Measurements from ENCODE around the gene PRKCB. TPM values are rescaled to one million over a fixed set of nuclear protein-coding genes. Genes with fewer than 3 reads are reported as not detected.
"Not testable (repeated sequence)": the region's sequence is repeated elsewhere in the genome, so short reads cannot be mapped to it uniquely, and the experiment has no call there.

PRKCB gene
- total RNA-seq, 1 donor from 2014 or later, result 1.7 TPM

- intact Hi-C loops (cut with DNase I), result no loop called here
- DNase-seq, result no peak
- no peak for ATAC-seq (ENCODE audit: poor library complexity)
Measured at GRCh38 chr16:24198807-24199533, 363.2 kb downstream of the PRKCB start.

DNA sequence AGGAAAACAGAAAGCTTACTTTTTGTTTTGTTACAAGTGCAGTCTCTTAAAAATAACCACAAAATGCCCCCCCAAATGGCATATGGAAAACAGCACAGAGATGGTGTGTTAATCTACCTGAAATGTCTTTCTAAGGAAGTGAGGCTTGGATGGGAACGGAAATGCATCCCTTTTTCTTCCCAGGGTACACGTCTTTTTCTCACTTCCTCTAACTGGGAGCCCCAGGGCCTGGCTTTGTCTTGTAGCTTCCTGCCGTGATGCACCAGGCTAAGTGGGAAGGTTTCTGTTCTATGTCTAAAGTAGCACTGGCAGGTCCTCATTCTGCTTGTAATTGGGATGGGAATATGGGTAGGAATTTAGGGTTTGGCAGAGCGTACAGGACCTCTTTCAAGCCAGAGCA, 367.9 kb downstream of the PRKCB start:
- ATAC-seq (ENCODE audit: poor library complexity) (no peak), DNase-seq (no peak)
- intact Hi-C loops (cut with DNase I), result no loop called here

DNA sequence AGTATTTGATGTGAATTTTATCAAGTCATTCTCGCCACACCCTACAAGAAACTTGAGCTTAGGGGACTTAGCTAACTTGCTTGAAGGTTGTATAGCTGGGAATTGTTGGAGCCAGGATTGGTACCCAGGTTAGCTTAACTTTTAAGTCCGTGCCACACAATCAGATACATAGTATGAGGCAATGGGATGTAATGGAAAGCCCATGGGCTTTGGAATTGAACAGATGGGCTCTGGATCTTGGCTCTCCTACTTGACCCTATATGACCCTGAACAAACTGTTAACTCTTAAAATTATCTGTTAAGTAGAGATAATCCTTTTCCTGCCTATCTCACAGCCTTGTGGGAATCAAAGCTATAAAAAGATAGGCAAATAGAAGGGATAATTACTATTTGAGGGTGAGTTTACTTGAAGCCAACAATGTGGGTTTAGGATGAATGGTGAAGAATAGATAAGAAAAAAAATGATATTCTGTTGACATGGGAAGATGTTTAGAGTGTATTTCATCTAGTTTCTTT, 368.4 kb downstream of the PRKCB start:
- intact Hi-C loops (cut with DNase I), result no loop called here
- DNase-seq (no peak), ATAC-seq (ENCODE audit: poor library complexity) (no peak)

DNA sequence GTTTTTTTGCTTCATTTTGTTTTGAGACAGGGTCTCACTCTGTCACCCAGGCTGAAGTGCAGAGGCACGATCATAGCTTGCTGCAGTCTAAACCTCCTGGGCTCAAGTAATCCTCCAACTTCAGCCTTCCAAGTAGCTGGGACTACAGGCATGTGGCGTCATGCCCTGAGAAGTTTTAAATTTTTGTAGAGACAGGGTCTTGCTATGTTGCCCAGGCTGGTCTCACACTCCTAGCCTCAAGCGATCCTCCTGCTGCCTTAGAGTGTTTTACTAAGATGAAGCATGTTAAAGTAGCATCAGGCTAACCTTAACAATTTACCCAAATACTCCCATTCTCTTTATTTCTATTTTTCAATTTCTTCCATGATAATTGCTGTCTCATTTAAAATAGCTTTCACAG, 371.1 kb downstream of the PRKCB start:
- intact Hi-C loops (cut with DNase I), result no loop called here
- no peak for DNase-seq
- ATAC-seq (ENCODE audit: poor library complexity), result no peak

DNA sequence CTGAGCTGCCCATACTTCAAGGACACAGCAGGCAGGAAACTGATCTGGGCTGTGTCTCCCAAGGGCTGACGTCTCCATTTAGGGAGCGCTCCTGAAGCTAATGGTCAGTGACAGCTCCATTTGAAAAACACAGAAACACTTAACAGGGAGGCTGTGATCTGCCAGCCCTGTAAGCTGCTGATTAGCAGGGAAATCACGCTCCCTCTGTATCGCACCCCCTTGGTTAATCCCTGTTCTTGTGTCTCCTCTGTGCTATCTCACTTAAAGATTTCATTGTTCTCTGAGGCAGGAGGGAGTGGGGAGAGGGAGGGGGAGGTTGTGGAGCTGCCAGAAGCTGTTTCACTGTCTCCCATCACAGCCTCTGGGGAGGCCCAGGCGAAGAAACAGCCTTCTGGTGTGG, 372.9 kb downstream of the PRKCB start:
- ATAC-seq (ENCODE audit: poor library complexity), result peak; percentile 70
- DNase-seq, result no peak
- intact Hi-C loops (cut with DNase I), result no loop called here

GRCh38 chr16:24214992-24215391, 379.2 kb downstream of the PRKCB start:
- intact Hi-C loops (cut with DNase I), result no loop called here
- DNase-seq, result no peak
- ATAC-seq (ENCODE audit: poor library complexity), result no peak

GRCh38 chr16:24216961-24217360, 381.2 kb downstream of the PRKCB start:
- DNase-seq (no peak), ATAC-seq (ENCODE audit: poor library complexity) (no peak)
- intact Hi-C loops (cut with DNase I), result no loop called here

- intact Hi-C loops (cut with DNase I), result no loop called here
- DNase-seq (no peak), ATAC-seq (ENCODE audit: poor library complexity) (no peak)
Measured at GRCh38 chr16:24217461-24217860, 381.7 kb downstream of the PRKCB start.

DNA sequence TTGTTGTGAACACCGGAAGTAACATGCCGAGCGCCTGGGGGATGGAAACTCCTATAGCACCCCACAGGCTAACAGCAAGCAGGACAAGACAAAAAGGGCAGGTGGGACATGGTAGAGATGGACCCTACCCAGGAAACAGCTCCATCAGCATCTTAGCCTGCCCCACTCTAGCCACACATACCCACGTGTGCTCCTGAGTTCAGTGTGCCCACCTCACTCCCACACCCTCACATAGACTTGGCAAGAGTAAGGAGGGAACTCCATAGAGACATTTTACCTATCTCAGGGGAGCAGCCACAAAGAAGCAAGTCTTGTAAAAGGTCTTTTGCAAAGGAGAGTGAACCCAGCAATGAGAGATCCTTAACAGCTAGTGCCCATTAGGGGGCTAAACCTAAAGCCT, 382.5 kb downstream of the PRKCB start:
- intact Hi-C loops (cut with DNase I), result no loop called here
- ATAC-seq (ENCODE audit: poor library complexity), result no peak
- DNase-seq, result no peak

- intact Hi-C loops (cut with DNase I), result no loop called here
- ATAC-seq (ENCODE audit: poor library complexity), result no peak
- no peak for DNase-seq
Measured at GRCh38 chr16:24221219-24221618, 385.4 kb downstream of the PRKCB start.

GRCh38 chr16:24228514-24228913, 392.7 kb downstream of the PRKCB start:
- DNase-seq (no peak), ATAC-seq (ENCODE audit: poor library complexity) (no peak)
- intact Hi-C loops (cut with DNase I), result no loop called here

GRCh38 chr16:24232936-24233335, 397.2 kb downstream of the PRKCB start:
- no peak for ATAC-seq (ENCODE audit: poor library complexity)
- intact Hi-C loops (cut with DNase I), result no loop called here
- no peak for DNase-seq

- DNase-seq, result no peak
- ATAC-seq (ENCODE audit: poor library complexity), result no peak
- intact Hi-C loops (cut with DNase I), result no loop called here
Measured at GRCh38 chr16:24234737-24235136, 399.0 kb downstream of the PRKCB start.

DNA sequence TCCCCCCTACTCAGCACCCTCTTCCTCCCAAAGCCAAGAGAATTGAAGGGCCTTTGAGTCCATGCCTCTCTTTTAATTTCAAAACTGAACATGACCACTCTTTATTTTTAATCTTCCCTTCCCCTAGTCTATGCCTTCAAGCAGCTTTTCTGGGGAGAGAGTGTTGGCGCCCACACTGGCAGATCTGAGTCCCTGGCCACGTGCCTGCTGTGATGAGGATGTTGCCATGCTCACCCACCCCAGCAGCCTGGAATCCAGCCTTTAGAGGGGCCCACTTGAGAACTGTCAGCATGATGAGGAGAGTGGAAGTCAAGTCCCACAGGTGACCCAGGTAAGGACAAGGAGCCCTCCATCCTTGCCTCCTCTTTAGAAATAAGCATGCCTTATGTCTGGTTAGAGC, 400.0 kb downstream of the PRKCB start:
- DNase-seq (no peak), ATAC-seq (ENCODE audit: poor library complexity) (no peak)
- intact Hi-C loops (cut with DNase I), result no loop called here

- intact Hi-C loops (cut with DNase I); DNase-seq; ATAC-seq (ENCODE audit: poor library complexity): not testable (repeated sequence)
Measured at GRCh38 chr16:24238846-24239245, 403.1 kb downstream of the PRKCB start.

- intact Hi-C loops (cut with DNase I), result no loop called here
- ATAC-seq (ENCODE audit: poor library complexity), result no peak
- DNase-seq, result no peak
Measured at GRCh38 chr16:24246911-24247607, 411.3 kb downstream of the PRKCB start.

GRCh38 chr16:24253192-24253591, 417.4 kb downstream of the PRKCB start:
- intact Hi-C loops (cut with DNase I), result no loop called here
- DNase-seq (peak; percentile 55), ATAC-seq (ENCODE audit: poor library complexity) (no peak)

- no peak for ATAC-seq (ENCODE audit: poor library complexity)
- intact Hi-C loops (cut with DNase I), result no loop called here
Measured at GRCh38 chr16:24255456-24256371, 419.9 kb downstream of the PRKCB start, which contains the start of gene CACNG3. Gene CACNG3 (plus strand): TSS chr16:24256335. CDS start chr16:24256755, 420 bp downstream.

GRCh38 chr16:24257958-24258357, 422.2 kb downstream of the PRKCB start:
- no peak for ATAC-seq (ENCODE audit: poor library complexity)
- intact Hi-C loops (cut with DNase I), result no loop called here
- DNase-seq, result no peak

More at GRCh38 chr16:24255456-24256371, 419.9 kb downstream of the PRKCB start, which contains the start of gene CACNG3:
- peak; percentile 51 for DNase-seq
